NCI-H2081 (cell line): ENCODE data around the gene FYB2.
A peak's percentile ranks its signal among the peaks of the same experiment; 100 is the strongest.
"Not testable (repeated sequence)": the region's sequence is repeated elsewhere in the genome, so short reads cannot be mapped to it uniquely, and the experiment has no call there.

Source experiments
- DNase-seq, 2 experiments: peaks; one replicate each; lab custom pipeline; 2025; lab: John Stamatoyannopoulos, UW

Gene FYB2

GRCh38 chr1:56795870-56796269 lies 23.3 kb downstream of the FYB2 start:
- DNase-seq = no peak

DNA sequence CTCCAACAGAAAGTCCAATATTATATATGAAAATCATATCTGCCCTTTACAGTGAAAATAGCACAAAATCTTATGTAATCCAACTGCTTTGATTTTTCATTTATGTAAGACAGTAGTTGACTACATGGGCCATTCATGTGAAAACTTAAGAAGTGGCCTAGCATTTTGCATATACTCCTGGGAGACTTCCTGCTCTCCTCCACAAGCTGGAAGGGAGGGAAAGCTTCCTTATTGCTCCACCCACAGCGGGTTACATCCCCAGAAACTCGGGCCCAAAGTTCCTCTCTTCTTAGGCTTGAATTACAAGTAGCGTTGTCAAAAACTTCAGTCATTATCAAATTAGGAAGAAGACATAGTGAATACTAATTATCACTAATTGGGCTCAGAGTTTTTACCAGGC lies 29.2 kb downstream of the FYB2 start:
- no peak for DNase-seq

- peak; percentile 81 to 93 for DNase-seq
Measured at GRCh38 chr1:56788588-56788987, 30.6 kb downstream of the FYB2 start.

- peak in 1 of 2 experiments; percentile 64 for DNase-seq
Measured at GRCh38 chr1:56788102-56788501, 31.1 kb downstream of the FYB2 start.

DNA sequence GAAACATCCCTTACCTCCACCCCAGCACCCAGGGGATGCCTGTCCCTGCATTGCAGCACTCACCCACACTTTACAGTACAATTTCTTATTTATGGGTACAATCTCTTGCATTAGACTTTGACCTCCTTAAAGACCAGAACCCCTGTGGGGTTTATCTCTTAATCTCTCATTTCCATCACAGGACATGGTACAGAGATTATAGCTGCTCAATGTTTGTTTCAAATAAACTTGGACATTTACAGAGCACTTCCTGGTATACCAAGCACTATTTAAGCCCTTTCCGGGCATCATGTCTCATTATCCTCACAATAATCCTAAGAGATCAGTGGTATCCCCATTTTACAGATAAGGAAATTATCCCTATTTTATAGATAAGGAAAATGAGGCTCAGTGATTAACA lies 31.9 kb downstream of the FYB2 start:
- no peak for DNase-seq

GRCh38 chr1:56782773-56783172 lies 36.4 kb downstream of the FYB2 start:
- DNase-seq = no peak

- DNase-seq = peak in 1 of 2 experiments; percentile 15
Measured at GRCh38 chr1:56780826-56781225, 38.4 kb downstream of the FYB2 start.

- no peak for DNase-seq
Measured at GRCh38 chr1:56780128-56780750, 39.0 kb downstream of the FYB2 start.

GRCh38 chr1:56777972-56778371 lies 41.2 kb downstream of the FYB2 start:
- DNase-seq = no peak

DNA sequence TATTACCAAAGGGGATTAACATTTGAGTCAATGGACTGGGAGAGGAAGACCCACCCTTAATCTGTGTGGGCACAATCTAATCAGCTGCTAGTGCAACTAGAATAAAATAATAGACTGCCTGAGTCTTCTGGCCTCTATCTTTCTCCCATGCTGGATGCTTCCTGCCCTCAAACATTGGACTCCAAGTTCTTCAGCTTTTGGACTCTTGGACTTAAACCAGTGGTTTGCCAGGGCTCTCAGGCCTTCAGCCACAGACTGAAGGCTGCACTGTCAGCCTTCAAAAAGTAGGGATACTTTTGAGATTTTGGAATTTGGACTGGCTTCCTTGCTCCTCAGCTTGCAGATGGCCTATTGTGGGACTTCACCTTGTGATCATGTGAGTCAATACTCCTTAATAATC lies 44.5 kb downstream of the FYB2 start:
- not testable (repeated sequence) for DNase-seq

DNA sequence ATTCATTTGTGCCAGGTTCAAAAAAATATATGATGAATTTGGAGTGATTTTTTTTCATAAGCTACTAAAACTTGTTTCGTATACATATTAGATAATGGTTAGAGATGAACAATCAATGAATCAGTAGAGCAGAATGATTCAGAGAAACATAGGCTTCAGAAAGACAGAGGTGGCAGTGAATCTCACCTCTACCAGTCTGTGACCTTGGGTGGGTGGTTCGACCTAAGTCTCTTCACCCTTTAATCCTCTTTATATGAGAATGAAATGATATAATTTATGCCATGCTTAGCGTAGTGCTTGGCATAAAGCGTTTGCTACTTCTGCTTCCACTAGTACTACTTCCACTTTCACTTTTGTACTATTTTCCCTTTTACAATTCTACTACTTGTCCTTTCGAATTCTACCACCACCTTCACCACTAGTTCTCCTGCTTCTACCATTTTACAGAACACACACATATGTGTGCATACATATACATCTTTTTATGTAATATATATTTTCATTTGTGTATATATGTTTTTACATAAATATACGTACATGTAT lies 45.1 kb downstream of the FYB2 start:
- no peak for DNase-seq

DNA sequence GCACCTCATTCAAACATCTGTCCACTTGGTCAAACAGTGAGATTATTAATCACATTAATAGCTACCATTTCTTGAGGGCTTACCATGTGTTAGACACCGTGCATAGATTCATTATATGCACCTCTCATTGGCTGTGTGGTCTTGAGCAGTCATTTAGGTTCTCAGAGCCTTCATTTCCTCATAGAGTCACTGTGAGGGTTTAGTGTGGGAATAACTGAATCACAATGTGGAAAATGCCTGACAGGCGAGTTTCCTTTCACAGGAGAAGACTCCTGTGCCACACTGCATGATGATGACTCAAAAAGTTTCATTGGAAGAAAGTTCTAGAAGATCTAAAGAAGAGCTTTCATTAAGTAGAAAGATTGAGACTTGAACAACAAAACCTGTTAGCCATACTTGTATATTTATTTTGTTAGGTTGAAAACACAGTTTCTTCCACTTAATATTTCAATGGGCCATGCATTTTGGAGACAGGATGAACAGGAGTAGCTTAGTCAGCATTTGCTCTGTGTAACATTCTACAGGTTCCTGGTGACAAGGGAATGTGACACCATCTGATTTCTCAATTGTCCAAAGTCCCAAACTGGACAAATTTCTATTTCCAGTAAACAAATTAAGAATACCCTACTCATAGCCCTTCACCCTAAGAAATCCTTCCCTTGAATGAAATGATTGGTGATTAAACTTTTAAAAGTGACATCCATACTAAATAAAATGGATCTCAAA lies 45.7 kb downstream of the FYB2 start:
- no peak for DNase-seq

- DNase-seq = no peak
Measured at GRCh38 chr1:56771717-56772116, 47.5 kb downstream of the FYB2 start.

- DNase-seq = no peak
Measured at GRCh38 chr1:56758794-56759193, 60.4 kb downstream of the FYB2 start.

GRCh38 chr1:56758135-56758534 lies 61.1 kb downstream of the FYB2 start:
- peak; percentile 34 to 70 for DNase-seq

GRCh38 chr1:56755911-56756310 lies 63.3 kb downstream of the FYB2 start:
- no peak for DNase-seq

- DNase-seq = peak in 1 of 2 experiments; percentile 2
Measured at GRCh38 chr1:56754708-56755479, 64.3 kb downstream of the FYB2 start.

DNA sequence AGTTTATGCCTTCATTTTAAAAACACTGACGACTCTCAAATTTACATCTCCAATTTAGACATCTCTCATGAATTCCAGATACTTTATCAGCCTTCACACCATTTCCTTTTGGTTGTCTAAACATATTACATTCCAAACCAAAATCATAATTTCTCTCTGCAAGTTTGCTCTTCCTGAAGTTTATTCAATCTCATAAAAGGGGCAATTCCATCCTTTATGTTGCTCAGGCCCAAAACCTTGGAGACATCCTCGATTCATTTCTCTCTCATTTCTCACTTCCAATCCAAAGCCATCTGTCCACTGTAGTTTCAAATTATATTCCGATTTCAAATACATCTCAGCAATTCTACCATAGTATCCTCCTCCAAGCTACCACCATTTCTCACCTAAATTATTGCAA lies 74.0 kb downstream of the FYB2 start:
- DNase-seq = no peak

GRCh38 chr1:56728964-56729363 lies 90.2 kb downstream of the FYB2 start:
- DNase-seq = no peak

DNA sequence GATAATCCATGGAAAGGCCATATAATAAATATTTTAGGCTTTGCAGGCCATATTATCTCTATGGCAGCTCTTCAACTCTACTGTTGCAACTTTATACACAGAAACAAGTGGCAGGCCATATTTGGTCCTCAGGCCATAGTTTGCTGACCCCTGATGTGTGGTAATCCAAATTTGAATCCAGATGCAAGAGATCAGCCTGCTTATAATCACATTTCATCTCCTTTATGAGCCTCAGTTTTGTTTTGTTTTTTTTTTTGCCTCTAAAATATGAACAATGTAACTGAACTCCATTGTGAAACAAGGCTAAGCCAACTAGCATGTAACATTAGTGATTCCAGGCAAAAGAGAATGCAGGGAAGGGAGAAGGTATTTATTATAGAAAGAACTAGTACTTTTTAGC lies 92.5 kb downstream of the FYB2 start:
- no peak for DNase-seq

DNA sequence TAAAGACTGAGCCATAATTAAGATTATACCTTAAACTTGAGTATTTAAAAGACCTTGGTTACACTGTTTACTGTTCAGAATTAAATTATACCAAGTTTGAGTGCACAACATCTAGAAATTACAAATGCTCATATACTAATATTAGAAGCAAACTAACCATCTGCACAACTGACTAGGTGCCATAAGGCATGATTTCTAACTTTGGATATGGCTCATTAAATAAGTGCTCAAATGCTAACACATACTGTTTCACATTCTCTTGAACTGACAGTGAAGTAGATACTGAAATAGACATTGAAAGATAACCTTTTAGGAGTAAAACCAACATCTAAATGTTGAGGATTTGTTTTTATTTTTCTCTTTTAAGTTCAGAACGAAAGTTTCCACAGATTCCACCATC lies 100.0 kb downstream of the FYB2 start:
- DNase-seq = no peak

DNA sequence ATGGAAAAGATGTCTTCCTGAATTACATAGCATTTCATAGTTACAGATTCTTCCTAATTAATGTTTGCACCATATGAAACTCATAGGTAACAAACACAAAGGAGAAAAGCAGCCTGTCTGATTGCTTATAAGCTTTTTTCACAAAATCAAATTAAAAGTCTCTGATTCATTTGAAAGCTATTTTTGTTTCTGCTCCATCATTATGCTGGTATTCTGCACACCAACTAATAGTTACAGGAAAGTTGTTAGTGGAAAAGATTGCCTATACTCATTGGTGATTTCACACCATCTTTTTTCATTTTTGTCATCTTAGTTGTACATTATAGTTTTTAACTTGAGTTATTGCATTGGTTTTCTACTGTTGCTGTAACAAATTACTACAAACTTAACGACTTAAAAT lies 104.0 kb downstream of the FYB2 start:
- DNase-seq = no peak

GRCh38 chr1:56713112-56713511 lies 106.1 kb downstream of the FYB2 start:
- no peak for DNase-seq
